HepG2 (cell line): ENCODE results near the gene THRA. TPM values are rescaled to one million over a fixed set of nuclear protein-coding genes. Genes with fewer than 3 reads are reported as not detected.

Experiments
- ATAC-seq: fragments of 200-7000 bp; cut with Tn5 transposase; 3 replicates; pipeline ENCODE4 v1.9.1; 2020; ENCODE audit warnings: mild to moderate bottlenecking, moderate library complexity
- BruUV-seq: library from RNA; stranded (reverse); fragments of 400-500 nt; replicated peaks from 2 replicates; lab custom pipeline; 2021; lab: Mats Ljungman, UMichigan
- CTCF ChIA-PET: fragments of 300-600 bp; formaldehyde crosslinking; extraction: SDS; loops from one replicate; lab custom pipeline; 2021; ENCODE audit warnings: low total read pairs, inconsistent platforms, low intra/inter-chr PET ratio; lab: Yijun Ruan, JAX
- POLR2A ChIA-PET: fragments of 350-600 bp; sonication (Branson Sonifier 250); formaldehyde crosslinking; loops from one replicate; lab custom pipeline; 2020; ENCODE audit warnings: antibody characterized with exemption, inconsistent platforms; lab: Yijun Ruan, JAX
- DNase-seq: peaks from one replicate; pipeline ENCODE4 v3.0.0-alpha.2; 2015; ENCODE audit warnings: low spot score
- FAIRE-seq: peaks from 3 replicates; lab custom pipeline; 2011; peaks lifted over from hg19 to GRCh38; lab: Jason Lieb, UNC
- H2AFZ ChIP-seq: one replicate; pipeline ENCODE4 v1.6.1; 2011; ENCODE audit warnings: low read length, inconsistent platforms
- H3K27ac ChIP-seq: fragments of 300-600 bp; 3 replicates; pipeline ENCODE4 v1.8.0; 2011; ENCODE audit warnings: mixed run types, mild to moderate bottlenecking, mixed read lengths, low read length, inconsistent platforms; ENCODE audit not compliant: insufficient read depth; ENCODE audit errors: extremely low read length
- H3K27me3 ChIP-seq, 2 experiments: fragments of 200-600 bp in 1 of 2; 2 replicates in 1 of 2; 3 replicates in 1 of 2; pipeline versions ENCODE4 v1.6.0 to v1.8.0; 2011; ENCODE audit warnings: low read length in 2 of 2, mild to moderate bottlenecking in 2 of 2, moderate library complexity in 2 of 2, inconsistent platforms in 1 of 2; ENCODE audit not compliant: insufficient read depth in 2 of 2, control insufficient read depth in 1 of 2
- H3K36me3 ChIP-seq, 2 experiments: fragments of 200-600 bp in 1 of 2; replicated peaks in 1 of 2; 2 replicates in 1 of 2; 3 replicates in 1 of 2; pipeline versions ENCODE4 v1.5.1 to v1.8.0; 2011; ENCODE audit warnings: low read length in 2 of 2, inconsistent platforms in 1 of 2; ENCODE audit not compliant: insufficient read depth in 2 of 2, control insufficient read depth in 1 of 2
- H3K4me1 ChIP-seq: 2 replicates; pipeline ENCODE4 v1.5.1; 2012; ENCODE audit warnings: low read length, inconsistent platforms; ENCODE audit not compliant: insufficient read depth
- H3K4me2 ChIP-seq: 2 replicates; pipeline ENCODE4 v1.6.0; 2011; ENCODE audit warnings: low read depth, low read length, inconsistent platforms
- H3K4me3 ChIP-seq, 3 experiments: fragments of 200-600 bp in 1 of 3; sonication (generic), shearing (Covaris generic) in 1 of 3; replicated peaks in 1 of 3; 2 replicates each; pipeline ENCODE4 v1.5.1; 2011 to 2016; ENCODE audit warnings: low read length in 3 of 3, inconsistent platforms in 2 of 3, low read depth in 2 of 3, mild to moderate bottlenecking in 2 of 3, control low read depth in 1 of 3, mixed read lengths in 1 of 3; ENCODE audit not compliant: insufficient read depth in 1 of 3
- H3K79me2 ChIP-seq: one replicate; pipeline ENCODE4 v1.6.1; 2011; ENCODE audit warnings: low read length, inconsistent platforms; ENCODE audit not compliant: insufficient read depth
- H3K9ac ChIP-seq: 2 replicates; pipeline ENCODE4 v1.6.0; 2011; ENCODE audit warnings: mild to moderate bottlenecking, low read depth, low read length, inconsistent platforms; ENCODE audit not compliant: insufficient read depth
- H3K9me3 ChIP-seq: 2 replicates; pipeline ENCODE4 v1.5.1; 2012; ENCODE audit warnings: mild to moderate bottlenecking, low read length
- H4K20me1 ChIP-seq: 2 replicates; pipeline ENCODE4 v1.6.0; 2011; ENCODE audit warnings: inconsistent platforms, mild to moderate bottlenecking, low read length, moderate library complexity; ENCODE audit not compliant: insufficient read depth
- AHR ChIP-seq: IDR thresholded peaks from 2 replicates; pipeline ENCODE4 v1.6.1; 2018; ENCODE audit warnings: missing genetic modification reagents, missing compliant biosample characterization
- BORCS8-MEF2B ChIP-seq: sonication (generic); formaldehyde crosslinking; IDR thresholded peaks from 2 replicates; pipeline ENCODE4 v1.8.0; 2022; ENCODE audit warnings: mild to moderate bottlenecking, missing genetic modification reagents
- CEBPG ChIP-seq: IDR thresholded peaks from 2 replicates; pipeline ENCODE4 v1.6.1; 2016
- ETV6 ChIP-seq: sonication (generic); formaldehyde crosslinking; conservative IDR thresholded peaks from 2 replicates; pipeline ENCODE4 v1.4.0; 2020; ENCODE audit warnings: missing genetic modification reagents
- HES4 ChIP-seq: sonication (generic); formaldehyde crosslinking; IDR thresholded peaks from 2 replicates; pipeline ENCODE4 v1.9.0; 2021; ENCODE audit warnings: mild to moderate bottlenecking, missing genetic modification reagents, borderline replicate concordance
- HHEX ChIP-seq: IDR thresholded peaks from 2 replicates; pipeline ENCODE4 v1.6.1; 2016; ENCODE audit warnings: control low read depth
- MTF1 ChIP-seq: sonication (generic); formaldehyde crosslinking; IDR thresholded peaks from 2 replicates; pipeline ENCODE4 v1.5.0; 2020; ENCODE audit warnings: missing genetic modification reagents
- NRL ChIP-seq: sonication (generic); formaldehyde crosslinking; IDR thresholded peaks from 2 replicates; pipeline ENCODE4 v1.5.0; 2020; ENCODE audit warnings: missing genetic modification reagents, mild to moderate bottlenecking, moderate library complexity, borderline replicate concordance
- SATB2 ChIP-seq: sonication (generic); formaldehyde crosslinking; IDR thresholded peaks from 2 replicates; pipeline ENCODE4 v1.5.0; 2020; ENCODE audit warnings: missing genetic modification reagents
- SP140L ChIP-seq: sonication (generic); formaldehyde crosslinking; IDR thresholded peaks from 2 replicates; pipeline ENCODE4 v1.4.0; 2020; ENCODE audit warnings: missing genetic modification reagents, borderline replicate concordance
- TCF7L2 ChIP-seq: IDR thresholded peaks from 2 replicates; pipeline ENCODE4 v1.6.1; 2011; ENCODE audit warnings: mild to moderate bottlenecking, low read depth, low read length, moderate library complexity
- THAP11 ChIP-seq: IDR thresholded peaks from 2 replicates; pipeline ENCODE4 v1.6.1; 2016; ENCODE audit warnings: missing biosample characterization, missing genetic modification reagents
- ZBTB20 ChIP-seq: sonication (generic); formaldehyde crosslinking; IDR thresholded peaks from 2 replicates; pipeline ENCODE4 v1.8.1; 2023; ENCODE audit warnings: missing genetic modification reagents, low read depth, mild to moderate bottlenecking, borderline replicate concordance
- ZFAT ChIP-seq: sonication (generic); formaldehyde crosslinking; conservative IDR thresholded peaks from 2 replicates; pipeline ENCODE4 v1.8.1; 2023; ENCODE audit warnings: missing genetic modification reagents, inconsistent platforms
- ZNF468 ChIP-seq: sonication (generic); formaldehyde crosslinking; IDR thresholded peaks from 2 replicates; pipeline ENCODE4 v1.8.0; 2022; ENCODE audit warnings: mild to moderate bottlenecking, moderate library complexity, missing genetic modification reagents
- ZNF572 ChIP-seq: sonication (generic); formaldehyde crosslinking; IDR thresholded peaks from 2 replicates; pipeline ENCODE4 v1.5.1; 2020; ENCODE audit warnings: mild to moderate bottlenecking, missing genetic modification reagents
- ZNF589 ChIP-seq: sonication (generic); formaldehyde crosslinking; conservative IDR thresholded peaks from 2 replicates; pipeline ENCODE4 v1.8.0; 2022; ENCODE audit warnings: mild to moderate bottlenecking, moderate library complexity, missing genetic modification reagents
- ZNF883 ChIP-seq: sonication (generic); formaldehyde crosslinking; IDR thresholded peaks from 2 replicates; pipeline ENCODE4 v1.5.1; 2020; ENCODE audit warnings: mild to moderate bottlenecking, missing genetic modification reagents; ENCODE audit errors: not compliant biosample characterization
- ZSCAN21 ChIP-seq: sonication (generic); formaldehyde crosslinking; IDR thresholded peaks from 2 replicates; pipeline ENCODE4 v1.8.0; 2022; ENCODE audit warnings: mild to moderate bottlenecking, missing genetic modification reagents, moderate library complexity, borderline replicate concordance
- WGBS: methylation state at CpG from one replicate; pipeline ENCODE4 v1.1.6; 2017; ENCODE audit warnings: low lambda C conversion rate; 5-methylcytosine and 5-hydroxymethylcytosine counted together
- in situ Hi-C: cut with HindIII; loops from 2 replicates; pipeline ENCODE4 v1.10.0; 2017; ENCODE audit warnings: low pct_unique_long_range_greater_than_20kb; ENCODE audit not compliant: extremely low pct_ligation_motif_present
- intact Hi-C: fragments of 100-400 bp; cut with micrococcal nuclease; formaldehyde crosslinking; loops from one replicate; pipeline ENCODE4 v1.10.0; 2022; ENCODE audit not compliant: unreplicated experiment
- polyA plus RNA-seq, 8 experiments: library from polyadenylated mRNA; depleted of rRNA in 3 of 8; stranded (reverse) in 7 of 8; unstranded in 1 of 8; fragments of >200 nt; fragmentation: Illumina TruSeq in 4 of 8; extraction: Trizol in 4 of 8; gene quantifications; 2 replicates each; pipeline versions ENCODE4 v1.2.1 to v1.2.3, GENCODE V29; 2011 to 2016; ENCODE audit warnings: low read depth in 4 of 8, missing spikeins in 1 of 8, mixed read lengths in 1 of 8; ENCODE audit not compliant: insufficient read depth in 1 of 8
- total RNA-seq, 5 experiments: library from RNA; depleted of rRNA; stranded (reverse); fragments of >200 nt; fragmentation: Illumina TruSeq; extraction: Trizol; gene quantifications; 2 replicates each; pipeline ENCODE4 v1.2.3, GENCODE V29; 2016; ENCODE audit warnings: low read depth in 1 of 5
- TF ChIP-seq, protein P1 (sequence below): sonication (generic); formaldehyde crosslinking; IDR thresholded peaks from 2 replicates; pipeline ENCODE4 v1.5.0; 2020; ENCODE audit warnings: mild to moderate bottlenecking, missing genetic modification reagents
- TF ChIP-seq, protein P2 (sequence below): sonication (generic); formaldehyde crosslinking; IDR thresholded peaks from 2 replicates; pipeline ENCODE4 v1.8.1; 2023; ENCODE audit warnings: mild to moderate bottlenecking, inconsistent platforms, moderate library complexity, missing genetic modification reagents, borderline replicate concordance

Gene THRA
- total and polyA plus RNA-seq, 2 of the 13 experiments (the other 11 are each of a cell fraction or from before 2014, with no cell fraction given): 8.0 to 9.9 TPM

DNA sequence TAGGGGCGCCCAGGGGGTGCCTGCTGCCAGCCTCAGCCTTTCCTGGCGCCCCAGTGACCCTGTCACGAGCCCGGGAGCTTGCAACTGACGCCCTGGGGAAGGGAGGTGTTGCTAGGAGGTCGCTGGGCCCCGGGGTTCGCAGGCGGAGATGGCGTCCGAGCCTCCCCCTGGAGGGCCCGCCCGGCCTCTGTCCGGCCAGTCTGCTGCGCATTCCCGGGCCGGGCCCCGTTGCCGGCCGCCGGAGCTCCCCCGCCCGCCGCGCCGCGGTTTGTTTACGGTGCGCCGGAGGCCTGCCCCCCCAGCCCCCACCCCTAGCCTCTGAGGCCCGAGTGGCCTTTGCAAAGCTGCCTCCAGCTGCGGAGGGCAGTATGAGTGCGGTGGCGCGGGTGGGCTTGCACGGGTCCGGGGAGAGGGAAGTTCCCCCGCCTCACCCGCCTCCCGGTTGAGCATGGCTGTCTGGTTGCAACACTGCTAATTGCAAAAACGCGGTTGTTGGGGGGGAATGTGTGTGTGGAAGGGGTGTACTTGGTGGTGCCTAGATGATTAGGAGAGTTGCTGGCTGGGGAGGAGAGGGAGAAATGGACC, 514 bp downstream of the THRA start (continued):
- TF ChIP-seq, protein P1, sequence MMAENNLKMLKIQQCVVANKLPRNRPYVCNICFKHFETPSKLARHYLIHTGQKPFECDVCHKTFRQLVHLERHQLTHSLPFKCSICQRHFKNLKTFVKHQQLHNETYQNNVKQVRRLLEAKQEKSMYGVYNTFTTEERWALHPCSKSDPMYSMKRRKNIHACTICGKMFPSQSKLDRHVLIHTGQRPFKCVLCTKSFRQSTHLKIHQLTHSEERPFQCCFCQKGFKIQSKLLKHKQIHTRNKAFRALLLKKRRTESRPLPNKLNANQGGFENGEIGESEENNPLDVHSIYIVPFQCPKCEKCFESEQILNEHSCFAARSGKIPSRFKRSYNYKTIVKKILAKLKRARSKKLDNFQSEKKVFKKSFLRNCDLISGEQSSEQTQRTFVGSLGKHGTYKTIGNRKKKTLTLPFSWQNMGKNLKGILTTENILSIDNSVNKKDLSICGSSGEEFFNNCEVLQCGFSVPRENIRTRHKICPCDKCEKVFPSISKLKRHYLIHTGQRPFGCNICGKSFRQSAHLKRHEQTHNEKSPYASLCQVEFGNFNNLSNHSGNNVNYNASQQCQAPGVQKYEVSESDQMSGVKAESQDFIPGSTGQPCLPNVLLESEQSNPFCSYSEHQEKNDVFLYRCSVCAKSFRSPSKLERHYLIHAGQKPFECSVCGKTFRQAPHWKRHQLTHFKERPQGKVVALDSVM (CRISPR knock-in tag): peak; percentile 93
- TF ChIP-seq HES4 (CRISPR knock-in tag) (peak; percentile 51; the same call in 1 of the 2 replicates), ZBTB20 (no peak), SATB2 (CRISPR knock-in tag) (no peak), CEBPG (peak; percentile 23; the same call in 1 of the 2 replicates), ZNF883 (CRISPR knock-in tag) (no peak), ZNF468 (CRISPR knock-in tag) (no peak), BORCS8-MEF2B (0 out of 2 replicates have a peak, but pooled peaks have one; percentile 26), AHR (CRISPR knock-in tag) (0 out of 2 replicates have a peak, but pooled peaks have one; percentile 71), ZNF589 (0 out of 2 replicates have a peak, but pooled peaks have one; percentile 20)
- TF ChIP-seq, all 625 proteins: peak for 128

DNA sequence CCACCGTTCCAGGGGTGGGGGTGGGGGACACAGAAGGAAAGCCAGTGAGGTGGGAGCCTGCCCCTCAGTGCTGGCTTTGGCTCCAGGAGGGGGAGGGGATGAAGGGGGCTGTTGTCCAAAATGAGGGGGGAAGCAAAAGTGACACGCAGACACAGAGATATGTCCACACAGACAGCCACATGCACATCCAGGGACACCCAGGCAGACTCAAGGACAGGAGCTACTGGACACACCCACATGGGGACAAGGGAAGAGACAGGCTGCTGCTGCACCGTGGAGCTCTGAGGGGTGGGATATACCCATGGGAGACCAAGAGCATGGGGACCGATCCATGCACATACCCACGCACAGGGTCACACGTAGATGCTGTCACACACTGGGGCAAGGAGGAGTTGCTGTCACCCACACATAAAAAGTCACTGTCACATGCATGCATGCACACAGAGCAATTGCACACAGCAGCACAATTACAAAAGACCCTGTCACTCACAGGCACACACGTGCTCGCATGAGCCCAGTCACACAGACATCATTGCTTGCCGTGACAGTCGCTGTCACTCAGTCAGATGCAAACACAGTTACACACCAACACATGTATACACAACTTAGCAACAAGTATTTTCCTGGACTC, 1.3 kb downstream of the THRA start:
- ATAC-seq (peak; percentile 52), DNase-seq (peak; percentile 47), FAIRE-seq (peak; percentile 74)
- CTCF ChIA-PET: interaction anchor here (1.4 to 3.0 kb wide), 3 partner anchors 9 to 48 kb away, joined by 3 to 25 read pairs (median 11); no protein-coding TSS in a partner anchor
- Histone ChIP-seq H3K4me1 (peaks cover 80% of the 10 kb centered on the region), H3K27ac (no peak overlapping the region), H3K36me3 (no peaks in the 10 kb centered on the region), H3K9ac (peak overlapping the region; percentile 87), H3K27me3 (peaks cover 2 to 22% of the 10 kb centered on the region in 2 experiments; a peak in 4 of 5 replicates), H4K20me1 (no peaks in the 10 kb centered on the region), H3K4me3 (peak overlapping the region; percentile 92 to 99 (median 96)), H3K9me3 (no peaks in the 10 kb centered on the region), H3K79me2 (peaks cover 6% of the 10 kb centered on the region), H3K4me2 (peak overlapping the region; percentile 98), H2AFZ (no peak overlapping the region)
- POLR2A ChIA-PET: interaction anchor here (0.8 to 4.2 kb wide), 9 partner anchors 8 to 76 kb away, joined by 3 to 29 read pairs (median 16); partner anchors contain the start of genes CASC3, MED24 and NR1D1
- BruUV-seq: TSS peak; percentile 52
- 51% methylated on average over 10 of the region's 10 CpGs for WGBS
- in situ Hi-C loops (no loop called here), intact Hi-C loops (loop anchor here (1.0 kb wide), 2 partner anchors 7 to 47 kb away; no protein-coding TSS in a partner anchor)
- TF ChIP-seq, protein P2, sequence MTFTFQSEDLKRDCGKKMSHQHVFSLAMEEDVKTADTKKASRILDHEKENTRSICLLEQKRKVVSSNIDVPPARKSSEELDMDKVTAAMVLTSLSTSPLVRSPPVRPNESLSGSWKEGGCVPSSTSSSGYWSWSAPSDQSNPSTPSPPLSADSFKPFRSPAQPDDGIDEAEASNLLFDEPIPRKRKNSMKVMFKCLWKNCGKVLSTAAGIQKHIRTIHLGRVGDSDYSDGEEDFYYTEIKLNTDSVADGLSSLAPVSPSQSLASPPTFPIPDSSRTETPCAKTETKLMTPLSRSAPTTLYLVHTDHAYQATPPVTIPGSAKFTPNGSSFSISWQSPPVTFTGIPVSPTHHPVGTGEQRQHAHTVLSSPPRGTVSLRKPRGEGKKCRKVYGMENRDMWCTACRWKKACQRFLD: no peak
- TF ChIP-seq NRL (CRISPR knock-in tag) (peak; percentile 85), SP140L (no peak), ZSCAN21 (CRISPR knock-in tag) (0 out of 2 replicates have a peak, but pooled peaks have one; percentile 57), HHEX (CRISPR knock-in tag) (no peak), MTF1 (CRISPR knock-in tag) (no peak), THAP11 (0 out of 2 replicates have a peak, but pooled peaks have one; percentile 7), TCF7L2 (no peak), ZFAT (no peak), ETV6 (no peak), ZNF572 (CRISPR knock-in tag) (no peak)
